Measurements from ENCODE around the gene BCL2L14. TPM values are rescaled to one million over a fixed set of nuclear protein-coding genes. Genes with fewer than 3 reads are reported as not detected.

BCL2L14 gene
- total RNA-seq, 2 experiments from 2014 or later, result 3.1 to 3.8 TPM

GRCh38 chr12:12039897-12040296 lies 30.8 kb upstream of the BCL2L14 start:
- Mint-ChIP-seq H3K27ac (no peak overlapping the region), H3K4me1 (no peaks in the 10 kb centered on the region), H3K27me3 (peaks cover 14% of the 10 kb centered on the region), H3K4me3 (no peak overlapping the region), H3K9me3 (no peaks in the 10 kb centered on the region), H3K36me3 (no peaks in the 10 kb centered on the region)
- no peak for DNase-seq

DNA sequence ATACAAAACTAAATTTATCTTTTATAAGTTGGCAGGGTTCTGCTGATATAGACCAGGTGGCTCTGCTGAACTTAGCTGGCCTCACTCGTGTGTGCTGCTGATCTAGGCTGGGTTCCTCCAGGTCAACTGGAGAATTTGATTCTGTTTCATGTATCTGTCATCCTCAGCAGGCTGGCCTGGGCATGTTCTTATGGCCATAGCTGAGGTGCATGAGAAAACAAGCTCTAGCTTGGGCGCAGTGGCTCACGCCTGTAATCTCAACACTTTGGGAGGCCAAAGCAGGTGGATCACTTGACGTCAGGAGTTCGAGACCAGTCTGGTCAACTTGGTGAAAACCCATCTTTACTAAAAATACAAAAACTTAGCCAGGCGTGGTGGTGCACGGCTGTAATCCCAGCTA lies 24.3 kb upstream of the BCL2L14 start:
- Mint-ChIP-seq H3K27ac (no peak overlapping the region), H3K27me3 (no peaks in the 10 kb centered on the region)

DNA sequence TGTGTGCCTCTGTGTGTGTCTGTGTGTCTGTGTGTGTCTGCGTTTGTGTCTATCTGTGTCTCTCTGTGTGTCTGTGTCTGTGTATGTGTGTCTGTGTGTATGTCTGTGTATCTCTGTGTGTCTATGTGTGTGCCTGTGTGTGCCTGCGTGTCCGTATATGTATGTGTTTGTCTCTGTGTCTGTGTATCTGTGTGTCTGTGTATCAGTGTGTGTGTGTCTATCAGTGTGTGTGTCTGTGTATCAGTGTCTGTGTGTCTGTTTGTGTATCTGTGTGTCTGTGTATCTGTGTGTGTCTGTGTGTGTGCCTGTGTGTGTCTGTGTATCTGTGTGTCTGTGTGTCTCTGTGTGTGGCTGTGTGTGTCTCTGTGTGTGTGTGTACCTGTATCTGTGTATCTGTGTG lies 23.1 kb upstream of the BCL2L14 start:
- H3K9me3 Mint-ChIP-seq, result no peaks in the 10 kb centered on the region
- H3K36me3 Mint-ChIP-seq, result no peaks in the 10 kb centered on the region
- no peaks in the 10 kb centered on the region for H3K4me1 Mint-ChIP-seq
- no peak overlapping the region for H3K4me3 Mint-ChIP-seq
- H3K27me3 Mint-ChIP-seq, result no peaks in the 10 kb centered on the region
- H3K27ac Mint-ChIP-seq, result no peak overlapping the region
- DNase-seq, result no peak

More for the DNA sequence above, 24.3 kb upstream of the BCL2L14 start:
- H3K4me1 Mint-ChIP-seq, result no peaks in the 10 kb centered on the region
- H3K36me3 Mint-ChIP-seq, result no peaks in the 10 kb centered on the region
- no peak overlapping the region for H3K4me3 Mint-ChIP-seq
- no peaks in the 10 kb centered on the region for H3K9me3 Mint-ChIP-seq
- no peak for DNase-seq

- no peaks in the 10 kb centered on the region for H3K9me3 Mint-ChIP-seq
- H3K4me3 Mint-ChIP-seq, result no peak overlapping the region
- no peak overlapping the region for H3K27ac Mint-ChIP-seq
- H3K27me3 Mint-ChIP-seq, result no peaks in the 10 kb centered on the region
- no peaks in the 10 kb centered on the region for H3K36me3 Mint-ChIP-seq
- DNase-seq, result no peak
- no peaks in the 10 kb centered on the region for H3K4me1 Mint-ChIP-seq
Measured at GRCh38 chr12:12048266-12048665, 22.5 kb upstream of the BCL2L14 start.

- H3K27ac Mint-ChIP-seq, result no peak overlapping the region
- no peaks in the 10 kb centered on the region for H3K36me3 Mint-ChIP-seq
- H3K4me1 Mint-ChIP-seq, result no peaks in the 10 kb centered on the region
- H3K9me3 Mint-ChIP-seq, result no peaks in the 10 kb centered on the region
- no peak overlapping the region for H3K4me3 Mint-ChIP-seq
- H3K27me3 Mint-ChIP-seq, result no peaks in the 10 kb centered on the region
- no peak for DNase-seq
Measured at GRCh38 chr12:12048714-12049113, 22.0 kb upstream of the BCL2L14 start.

DNA sequence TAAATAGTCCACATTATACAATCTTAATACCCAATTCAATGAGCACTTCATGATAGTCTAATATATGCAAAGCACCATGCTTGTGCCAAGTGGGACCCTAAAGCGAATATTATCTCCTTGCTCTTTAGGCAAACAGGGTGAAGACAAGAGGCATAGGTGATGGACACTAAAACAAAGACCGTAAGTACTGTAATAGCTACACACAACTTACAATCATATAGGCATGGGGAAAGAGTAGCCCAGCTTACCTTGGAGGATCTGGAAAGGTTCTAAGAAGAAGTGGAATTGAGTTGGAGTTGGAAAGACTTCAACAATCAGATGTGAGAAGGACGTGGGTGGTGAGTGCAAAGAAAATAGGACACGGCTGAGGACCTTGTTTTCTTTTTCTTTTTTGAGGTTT lies 19.1 kb upstream of the BCL2L14 start:
- Mint-ChIP-seq H3K4me1 (no peaks in the 10 kb centered on the region), H3K36me3 (no peaks in the 10 kb centered on the region), H3K9me3 (no peaks in the 10 kb centered on the region), H3K27ac (no peak overlapping the region), H3K4me3 (no peak overlapping the region), H3K27me3 (no peaks in the 10 kb centered on the region)
- DNase-seq, result no peak

DNA sequence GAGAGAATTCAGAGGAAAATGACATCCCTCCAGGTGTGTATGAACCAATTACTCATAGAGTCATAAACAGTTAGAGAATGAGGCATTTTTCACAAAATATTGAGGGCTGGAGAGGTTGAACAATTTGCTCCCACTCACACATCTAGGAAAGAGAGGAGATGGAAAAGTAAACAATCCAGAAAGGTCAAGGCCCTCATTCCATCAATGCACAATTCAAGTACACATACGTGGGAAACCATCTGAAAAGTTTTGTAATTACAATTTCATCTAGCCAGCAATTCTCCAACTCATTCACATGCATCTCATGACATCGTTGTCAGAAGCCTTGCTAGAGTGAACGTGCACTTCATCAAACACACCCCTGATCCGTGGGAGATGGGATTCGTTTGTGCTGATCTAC lies 15.7 kb upstream of the BCL2L14 start:
- Mint-ChIP-seq H3K36me3 (no peaks in the 10 kb centered on the region), H3K9me3 (no peaks in the 10 kb centered on the region), H3K27me3 (no peaks in the 10 kb centered on the region), H3K4me3 (no peak overlapping the region), H3K27ac (no peak overlapping the region), H3K4me1 (no peaks in the 10 kb centered on the region)
- DNase-seq, result no peak

DNA sequence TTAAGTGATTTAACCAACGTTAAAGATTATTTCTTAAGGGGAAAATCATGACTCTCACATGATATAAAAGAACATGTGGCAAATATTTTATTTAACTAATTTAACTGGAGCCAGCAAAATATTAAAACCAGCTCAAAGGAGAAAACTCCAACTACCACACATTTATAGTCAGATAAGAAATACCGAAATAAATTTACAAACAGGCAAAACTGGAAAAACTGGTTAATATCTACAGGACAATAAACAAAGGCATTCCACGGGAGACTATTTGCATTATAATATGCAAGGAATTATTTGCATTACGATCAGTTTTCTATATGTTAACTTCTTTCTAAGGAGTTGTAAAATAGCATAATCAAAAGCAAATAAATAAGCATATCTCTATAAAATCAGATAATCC lies 13.8 kb upstream of the BCL2L14 start:
- no peak for DNase-seq
- Mint-ChIP-seq H3K4me1 (no peaks in the 10 kb centered on the region), H3K9me3 (no peaks in the 10 kb centered on the region), H3K36me3 (no peaks in the 10 kb centered on the region), H3K27ac (no peak overlapping the region), H3K4me3 (no peak overlapping the region), H3K27me3 (no peaks in the 10 kb centered on the region)

DNA sequence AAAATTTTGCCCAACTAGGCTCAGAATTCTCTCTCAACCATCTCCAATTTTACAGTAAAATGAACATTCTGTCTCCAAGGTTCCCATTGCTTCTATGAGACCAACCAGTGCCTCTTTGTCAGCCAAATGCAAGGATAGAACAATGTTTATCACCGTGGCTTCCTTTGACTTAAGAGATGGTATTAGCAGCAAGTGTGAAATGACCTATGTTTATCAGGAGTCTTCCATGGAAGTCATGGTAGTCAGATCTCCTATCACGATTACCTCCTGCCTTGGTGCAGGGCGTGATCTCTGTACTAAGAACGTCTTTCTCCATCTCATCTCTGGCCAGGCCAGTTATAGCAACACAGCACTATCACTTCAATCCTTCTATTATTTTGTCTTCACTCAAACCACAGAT lies 6.1 kb upstream of the BCL2L14 start:
- Mint-ChIP-seq H3K36me3 (no peaks in the 10 kb centered on the region), H3K9me3 (no peaks in the 10 kb centered on the region)

GRCh38 chr12:12068751-12069150 lies 2.0 kb upstream of the BCL2L14 start:
- Mint-ChIP-seq H3K36me3 (no peaks in the 10 kb centered on the region), H3K27me3 (peaks cover 12% of the 10 kb centered on the region), H3K4me3 (no peak overlapping the region), H3K9me3 (no peaks in the 10 kb centered on the region), H3K27ac (no peak overlapping the region), H3K4me1 (peaks cover 17% of the 10 kb centered on the region)
- no peak for DNase-seq

More for the DNA sequence above, 6.1 kb upstream of the BCL2L14 start:
- Mint-ChIP-seq H3K27me3 (peaks cover 12% of the 10 kb centered on the region), H3K4me1 (no peaks in the 10 kb centered on the region), H3K27ac (no peak overlapping the region), H3K4me3 (no peak overlapping the region)
- DNase-seq, result no peak

DNA sequence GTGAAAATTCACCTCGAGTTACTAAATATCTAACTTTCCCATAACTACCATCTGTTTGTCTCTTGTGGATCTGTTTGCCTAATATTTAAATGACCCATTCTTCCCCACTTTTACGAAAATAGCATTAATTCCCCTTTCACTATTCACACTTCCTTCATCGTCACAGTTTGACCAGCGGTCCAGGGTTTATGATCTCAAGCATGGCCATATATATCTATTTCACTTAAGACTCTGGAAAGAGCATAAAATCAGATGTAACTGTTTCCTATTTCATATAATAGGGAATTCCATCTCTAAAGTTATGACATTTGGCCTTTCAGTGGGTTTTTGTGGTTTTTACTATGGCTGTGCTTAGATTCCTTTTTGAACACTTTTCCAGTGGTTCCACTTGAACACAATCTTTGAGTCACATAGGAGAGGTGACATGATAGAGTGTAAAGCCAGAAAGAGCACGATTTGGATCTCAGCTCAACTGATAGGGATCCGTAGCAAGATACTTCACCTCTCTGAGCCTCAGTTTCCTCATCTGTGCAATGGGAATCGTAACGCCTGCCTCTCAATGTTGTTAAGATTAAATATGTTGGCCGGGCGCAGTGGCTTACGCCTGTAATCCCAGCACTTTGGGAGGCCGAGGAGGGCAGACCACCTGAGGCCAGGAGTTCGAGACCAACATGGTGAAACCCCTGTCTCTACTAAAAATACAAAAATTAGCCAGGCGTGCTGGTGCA lies 754 bp upstream of the BCL2L14 start:
- DNase-seq, result no peak
- Mint-ChIP-seq H3K9me3 (no peaks in the 10 kb centered on the region), H3K4me3 (no peak overlapping the region), H3K36me3 (no peaks in the 10 kb centered on the region), H3K27ac (peak overlapping the region; percentile 89), H3K27me3 (peaks cover 12% of the 10 kb centered on the region), H3K4me1 (peaks cover 17% of the 10 kb centered on the region)

- Mint-ChIP-seq H3K36me3 (no peaks in the 10 kb centered on the region), H3K27me3 (peaks cover 12% of the 10 kb centered on the region), H3K4me1 (peaks cover 17% of the 10 kb centered on the region), H3K9me3 (no peaks in the 10 kb centered on the region), H3K4me3 (peak overlapping the region; percentile 77), H3K27ac (peak overlapping the region; percentile 89)
- peak; percentile 20 for DNase-seq
Measured at GRCh38 chr12:12072064-12072760, 1.5 kb downstream of the BCL2L14 start.

- H3K27ac Mint-ChIP-seq, result no peak overlapping the region
- no peak overlapping the region for H3K4me3 Mint-ChIP-seq
- no peaks in the 10 kb centered on the region for H3K36me3 Mint-ChIP-seq
- H3K9me3 Mint-ChIP-seq, result no peaks in the 10 kb centered on the region
- DNase-seq, result no peak
- no peaks in the 10 kb centered on the region for H3K27me3 Mint-ChIP-seq
- H3K4me1 Mint-ChIP-seq, result peaks cover 2% of the 10 kb centered on the region
Measured at GRCh38 chr12:12079291-12079690, 8.6 kb downstream of the BCL2L14 start.

DNA sequence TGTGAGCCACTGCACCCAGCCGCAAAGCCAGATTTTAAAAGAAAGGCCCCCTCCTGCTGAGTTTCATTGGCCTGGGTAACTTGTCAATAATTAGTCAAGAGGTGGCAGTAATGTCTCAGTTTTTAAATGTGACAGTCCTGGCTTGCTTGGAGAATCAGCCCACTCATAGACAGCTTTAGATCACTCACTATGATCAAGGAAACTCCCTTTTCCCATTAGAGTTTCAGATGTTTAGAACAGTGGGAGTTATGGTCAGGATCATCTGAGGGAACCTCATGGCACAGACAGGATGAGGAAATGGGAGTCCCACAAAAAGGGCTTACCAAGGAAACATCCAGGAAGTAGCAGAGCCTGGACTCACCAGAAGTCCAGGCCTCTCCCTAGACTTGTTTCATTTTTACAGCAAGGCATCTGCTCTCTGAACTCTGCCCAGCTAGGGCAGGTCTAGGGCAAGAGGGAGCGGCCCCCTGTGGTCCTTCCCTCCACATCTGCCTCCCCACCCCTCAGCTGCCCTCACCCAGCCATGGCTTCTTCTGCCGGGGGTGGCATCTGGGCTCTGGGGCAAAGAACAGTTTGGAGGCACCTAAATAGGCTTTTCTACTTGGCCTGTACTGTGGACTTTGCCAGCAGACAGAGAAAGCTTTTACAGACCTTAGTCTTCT lies 11.2 kb downstream of the BCL2L14 start:
- no peak overlapping the region for H3K4me3 Mint-ChIP-seq
- no peaks in the 10 kb centered on the region for H3K36me3 Mint-ChIP-seq
- no peaks in the 10 kb centered on the region for H3K9me3 Mint-ChIP-seq
- no peak overlapping the region for H3K27ac Mint-ChIP-seq
- H3K4me1 Mint-ChIP-seq, result peaks cover 2% of the 10 kb centered on the region
- no peaks in the 10 kb centered on the region for H3K27me3 Mint-ChIP-seq
- no peak for DNase-seq

DNA sequence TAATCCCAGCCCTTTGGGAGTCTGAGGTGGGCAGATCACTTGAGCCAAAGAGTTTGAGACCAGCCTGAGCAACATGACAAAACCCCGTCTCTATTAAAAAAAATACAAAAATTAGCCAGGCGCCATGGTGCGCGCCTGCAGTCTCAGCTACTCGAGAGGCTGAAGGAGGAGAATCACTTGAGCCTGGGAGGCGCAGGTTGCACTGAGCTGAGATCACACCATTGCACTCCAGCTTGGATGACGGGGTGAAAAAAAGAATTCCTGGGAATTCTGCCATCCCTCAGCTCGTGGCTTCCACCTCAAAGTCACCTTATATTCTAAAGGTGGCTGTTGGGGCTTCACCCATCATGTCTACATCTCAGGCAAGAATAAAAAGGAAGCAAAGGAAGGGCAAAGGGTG lies 12.9 kb downstream of the BCL2L14 start:
- Mint-ChIP-seq H3K9me3 (no peaks in the 10 kb centered on the region), H3K27ac (no peak overlapping the region), H3K36me3 (no peaks in the 10 kb centered on the region), H3K4me1 (peaks cover 2% of the 10 kb centered on the region), H3K4me3 (no peak overlapping the region), H3K27me3 (no peaks in the 10 kb centered on the region)
- DNase-seq, result no peak

Data from activated naive CD8-positive, alpha-beta T cell treated with anti-CD3 and anti-CD28 coated beads for 36 hours (primary cell).